ENCODE data around the gene JADE1.

The JADE1 gene

GRCh38 chr4:128908735-128909134 is 99.2 kb downstream of the JADE1 start:
- DNase-seq (ENCODE audit: low spot score): no peak
- no peak for TF ChIP-seq CTCF (IDR thresholded peaks at IDR 0.05; ENCODE audit: borderline replicate concordance, control extremely low read depth, extremely low read depth, insufficient read depth, missing control alignments)
- in situ Hi-C loops (cut with MboI; ENCODE audit: low sequenced_read_pairs, unreplicated experiment): no loop called here

- DNase-seq (ENCODE audit: low spot score): peak; percentile 23
- in situ Hi-C loops (cut with MboI; ENCODE audit: low sequenced_read_pairs, unreplicated experiment): no loop called here
- no peak for TF ChIP-seq CTCF (IDR thresholded peaks at IDR 0.05; ENCODE audit: borderline replicate concordance, control extremely low read depth, extremely low read depth, insufficient read depth, missing control alignments)
These were observed 103.7 kb downstream of the JADE1 start for GRCh38 chr4:128913228-128913627.

GRCh38 chr4:128915544-128915943 is 106.0 kb downstream of the JADE1 start:
- no peak for TF ChIP-seq CTCF (IDR thresholded peaks at IDR 0.05; ENCODE audit: borderline replicate concordance, control extremely low read depth, extremely low read depth, insufficient read depth, missing control alignments)
- no peak for DNase-seq (ENCODE audit: low spot score)
- in situ Hi-C loops (cut with MboI; ENCODE audit: low sequenced_read_pairs, unreplicated experiment): no loop called here

- in situ Hi-C loops (cut with MboI; ENCODE audit: low sequenced_read_pairs, unreplicated experiment): no loop called here
- no peak for TF ChIP-seq CTCF (IDR thresholded peaks at IDR 0.05; ENCODE audit: borderline replicate concordance, control extremely low read depth, extremely low read depth, insufficient read depth, missing control alignments)
- peak; percentile 21 for DNase-seq (ENCODE audit: low spot score)
These were observed 107.3 kb downstream of the JADE1 start for GRCh38 chr4:128916832-128917231.

GRCh38 chr4:128917781-128918180 is 108.3 kb downstream of the JADE1 start:
- DNase-seq (ENCODE audit: low spot score): peak; percentile 26
- in situ Hi-C loops (cut with MboI; ENCODE audit: low sequenced_read_pairs, unreplicated experiment): no loop called here
- no peak for TF ChIP-seq CTCF (IDR thresholded peaks at IDR 0.05; ENCODE audit: borderline replicate concordance, control extremely low read depth, extremely low read depth, insufficient read depth, missing control alignments)

GRCh38 chr4:128921954-128922353 is 112.5 kb downstream of the JADE1 start:
- no peak for TF ChIP-seq CTCF (IDR thresholded peaks at IDR 0.05; ENCODE audit: borderline replicate concordance, control extremely low read depth, extremely low read depth, insufficient read depth, missing control alignments)
- in situ Hi-C loops (cut with MboI; ENCODE audit: low sequenced_read_pairs, unreplicated experiment): no loop called here

More at GRCh38 chr4:128921954-128922353, 112.5 kb downstream of the JADE1 start:
- DNase-seq (ENCODE audit: low spot score): no peak
